Stimulated activated CD4-positive, alpha-beta T cell treated with anti-CD3 and anti-CD28 coated beads, Interleukin-4, amount 100 ng/mL, for 4 hours (primary cell): Measurements from ENCODE around the gene DOP1B.
"Not testable (repeated sequence)": the region's sequence is repeated elsewhere in the genome, so short reads cannot be mapped to it uniquely, and the experiment has no call there.

Source experiments
- DNase-seq, 2 experiments: peaks; one replicate each; pipeline ENCODE4 v3.0.0-alpha.2; 2020

Gene DOP1B, protein sequence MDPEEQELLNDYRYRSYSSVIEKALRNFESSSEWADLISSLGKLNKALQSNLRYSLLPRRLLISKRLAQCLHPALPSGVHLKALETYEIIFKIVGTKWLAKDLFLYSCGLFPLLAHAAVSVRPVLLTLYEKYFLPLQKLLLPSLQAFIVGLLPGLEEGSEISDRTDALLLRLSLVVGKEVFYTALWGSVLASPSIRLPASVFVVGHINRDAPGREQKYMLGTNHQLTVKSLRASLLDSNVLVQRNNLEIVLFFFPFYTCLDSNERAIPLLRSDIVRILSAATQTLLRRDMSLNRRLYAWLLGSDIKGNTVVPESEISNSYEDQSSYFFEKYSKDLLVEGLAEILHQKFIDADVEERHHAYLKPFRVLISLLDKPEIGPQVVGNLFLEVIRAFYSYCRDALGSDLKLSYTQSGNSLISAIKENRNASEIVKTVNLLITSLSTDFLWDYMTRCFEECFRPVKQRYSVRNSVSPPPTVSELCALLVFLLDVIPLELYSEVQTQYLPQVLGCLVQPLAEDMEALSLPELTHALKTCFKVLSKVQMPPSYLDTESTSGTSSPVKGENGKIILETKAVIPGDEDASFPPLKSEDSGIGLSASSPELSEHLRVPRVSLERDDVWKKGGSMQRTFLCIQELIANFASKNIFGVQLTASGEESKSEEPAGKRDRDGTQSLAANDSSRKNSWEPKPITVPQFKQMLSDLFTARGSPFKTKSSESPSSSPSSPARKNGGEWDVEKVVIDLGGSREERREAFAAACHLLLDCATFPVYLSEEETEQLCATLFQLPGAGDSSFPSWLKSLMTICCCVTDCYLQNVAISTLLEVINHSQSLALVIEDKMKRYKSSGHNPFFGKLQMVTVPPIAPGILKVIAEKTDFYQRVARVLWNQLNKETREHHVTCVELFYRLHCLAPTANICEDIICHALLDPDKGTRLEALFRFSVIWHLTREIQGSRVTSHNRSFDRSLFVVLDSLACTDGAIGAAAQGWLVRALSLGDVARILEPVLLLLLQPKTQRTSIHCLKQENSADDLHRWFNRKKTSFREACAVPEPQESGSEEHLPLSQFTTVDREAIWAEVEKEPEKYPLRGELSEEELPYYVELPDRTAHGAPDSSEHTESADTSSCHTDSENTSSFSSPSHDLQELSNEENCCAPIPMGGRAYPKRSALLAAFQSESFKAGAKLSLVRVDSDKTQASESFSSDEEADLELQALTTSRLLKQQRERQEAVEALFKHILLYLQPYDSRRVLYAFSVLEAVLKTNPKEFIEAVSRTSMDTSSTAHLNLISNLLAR (N-terminal part only)

DNA sequence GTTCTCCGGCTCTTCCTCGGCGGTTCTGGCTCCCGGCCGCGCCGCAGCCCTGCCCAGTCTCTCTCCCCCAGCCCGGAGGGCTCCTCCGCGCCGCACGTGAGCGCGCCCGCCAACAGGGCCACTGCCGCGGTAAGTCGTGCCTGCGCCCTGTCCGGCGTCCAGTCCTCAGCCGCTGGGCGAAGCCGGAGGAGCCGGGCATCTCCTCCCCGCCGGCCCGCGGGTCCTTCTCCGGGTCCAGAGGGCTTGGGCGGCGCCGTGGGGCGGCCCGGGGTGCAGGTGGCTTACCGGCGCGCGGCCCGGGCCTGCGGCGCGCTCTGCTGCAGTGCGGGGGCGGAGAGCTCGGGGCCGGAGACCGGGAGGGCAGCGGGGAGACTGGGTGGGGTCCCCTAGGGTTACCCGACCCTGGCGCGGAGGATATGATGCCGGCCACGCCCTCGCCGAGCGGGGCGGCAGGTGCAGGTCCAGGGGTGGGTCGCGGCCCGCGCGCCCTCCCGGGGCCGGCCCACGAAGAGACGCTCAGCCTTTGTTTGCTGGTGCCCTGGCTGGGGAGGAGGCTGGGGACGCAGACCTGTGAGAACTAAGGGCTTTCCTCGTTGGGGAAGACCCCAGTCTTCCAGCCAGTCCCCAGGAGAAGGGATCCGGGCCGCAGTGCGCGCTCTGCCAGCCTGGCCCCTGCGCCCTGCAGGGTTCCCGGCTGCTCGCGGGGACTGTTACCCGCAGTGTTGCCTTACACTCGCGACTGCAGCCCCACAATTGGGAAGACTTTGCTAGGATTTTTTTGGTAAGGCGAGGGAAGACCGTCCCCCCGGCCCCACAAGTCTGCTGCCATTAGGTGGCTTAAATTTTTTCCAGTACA, at the start of gene DOP1B:
Gene DOP1B (plus strand): TSS at position 10 of the 856 bp plus-strand sequence. CDS start 7,910 bp downstream, outside the sequence.
- peak; percentile 27 to 35 for DNase-seq

DNA sequence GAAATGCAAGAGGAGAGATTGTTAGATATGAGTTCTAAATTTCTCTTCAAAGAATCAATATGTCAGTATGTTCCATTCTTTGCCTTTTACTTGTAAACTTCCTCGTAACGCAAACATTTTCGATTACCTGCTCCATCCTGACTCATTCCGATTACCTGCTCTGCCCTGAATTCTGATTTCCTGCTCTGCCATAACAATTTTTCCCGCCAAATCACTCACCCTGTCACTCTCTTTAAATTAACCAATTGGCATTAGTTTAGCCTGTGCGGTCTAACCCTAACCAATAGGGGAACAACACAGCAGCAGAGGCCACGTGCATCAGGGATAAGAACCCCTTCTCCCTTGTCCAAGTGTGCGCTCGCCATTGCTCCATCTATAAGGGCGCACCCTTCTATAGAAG, 46.8 kb upstream of the DOP1B start:
- DNase-seq: no peak

DNA sequence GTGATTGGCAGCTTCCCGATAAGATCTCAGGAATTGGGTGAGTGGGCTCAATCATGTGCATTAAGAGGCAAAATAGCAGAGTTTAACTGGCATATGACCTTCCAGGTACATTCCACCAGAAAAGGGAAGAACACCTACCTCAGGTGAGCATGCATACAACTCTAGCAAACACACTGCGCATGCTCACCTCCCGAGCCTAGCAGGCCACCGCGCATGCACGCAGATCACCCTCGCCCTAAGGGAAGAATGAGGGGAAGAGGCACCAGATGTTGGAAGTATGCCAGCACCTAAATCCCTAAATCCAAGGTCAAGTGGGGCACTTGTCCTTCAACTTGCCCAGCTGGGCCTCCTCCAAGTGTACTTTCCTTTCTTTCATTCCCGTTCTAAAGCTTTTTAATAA, 45.4 kb upstream of the DOP1B start:
- no peak for DNase-seq

DNA sequence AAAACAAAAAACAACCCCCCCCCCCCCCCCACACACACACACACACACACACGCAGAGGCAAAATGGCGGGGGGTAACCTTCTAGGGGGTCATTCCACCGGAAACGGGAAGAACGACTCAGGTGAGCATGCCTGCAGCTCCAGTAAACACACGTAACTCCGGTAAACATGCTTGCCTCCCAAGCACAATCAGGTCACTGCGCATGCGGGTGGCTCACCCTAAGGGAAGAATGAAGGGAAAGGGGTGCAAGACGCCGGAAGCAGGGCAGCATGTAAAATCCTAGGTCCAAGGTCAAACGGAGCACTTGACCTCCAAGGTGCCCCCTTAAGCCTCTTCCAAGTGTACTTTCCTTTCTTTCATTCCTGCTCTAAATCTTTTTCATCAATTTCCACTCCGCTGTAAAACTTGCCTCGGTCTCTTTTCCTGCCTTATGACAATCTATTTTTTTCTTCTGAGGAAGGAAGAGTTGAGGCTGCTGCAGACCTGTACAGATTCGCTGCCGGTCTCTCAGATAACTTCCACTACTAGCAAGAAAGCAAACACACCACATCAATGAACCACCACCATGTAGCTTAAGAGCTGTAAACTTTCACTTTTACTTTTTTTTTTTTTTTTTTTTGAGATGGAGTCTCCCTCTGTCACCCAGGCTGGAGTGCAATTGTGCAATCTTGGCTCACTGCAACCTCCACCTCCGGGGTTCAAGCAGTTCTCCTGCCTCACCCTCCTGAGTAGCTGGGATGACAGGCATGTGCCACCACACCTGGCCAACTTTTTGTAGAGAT, 42.8 kb upstream of the DOP1B start:
- peak; percentile 29 for DNase-seq

DNA sequence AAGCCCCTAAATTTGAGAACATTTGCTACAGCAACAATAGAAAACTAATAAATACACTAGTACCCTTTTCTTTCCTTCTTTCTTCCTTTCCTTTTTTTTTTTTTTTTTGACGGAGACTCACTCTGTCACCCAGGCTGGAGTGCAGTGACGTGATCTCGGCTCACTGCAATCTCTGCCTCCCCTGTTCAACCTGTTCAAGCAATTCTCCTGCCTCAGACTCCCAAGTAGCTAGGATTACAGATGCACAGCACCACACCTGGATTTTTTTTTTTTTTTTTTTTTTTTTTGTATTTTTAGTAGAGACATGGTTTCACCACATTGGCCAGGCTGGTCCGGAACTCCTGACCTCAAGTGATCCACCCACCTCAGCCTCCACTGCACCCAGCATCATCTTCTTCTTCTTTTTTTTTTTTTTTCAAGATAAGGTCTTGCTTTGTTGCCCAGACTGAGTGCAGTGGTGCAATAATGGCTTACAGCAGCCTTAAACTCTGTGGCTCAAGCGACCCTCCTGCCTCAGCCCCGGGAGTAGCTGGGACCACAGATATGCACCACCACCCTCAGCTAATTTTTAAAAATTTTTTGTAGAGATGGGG, 41.4 kb upstream of the DOP1B start:
- no peak for DNase-seq

DNA sequence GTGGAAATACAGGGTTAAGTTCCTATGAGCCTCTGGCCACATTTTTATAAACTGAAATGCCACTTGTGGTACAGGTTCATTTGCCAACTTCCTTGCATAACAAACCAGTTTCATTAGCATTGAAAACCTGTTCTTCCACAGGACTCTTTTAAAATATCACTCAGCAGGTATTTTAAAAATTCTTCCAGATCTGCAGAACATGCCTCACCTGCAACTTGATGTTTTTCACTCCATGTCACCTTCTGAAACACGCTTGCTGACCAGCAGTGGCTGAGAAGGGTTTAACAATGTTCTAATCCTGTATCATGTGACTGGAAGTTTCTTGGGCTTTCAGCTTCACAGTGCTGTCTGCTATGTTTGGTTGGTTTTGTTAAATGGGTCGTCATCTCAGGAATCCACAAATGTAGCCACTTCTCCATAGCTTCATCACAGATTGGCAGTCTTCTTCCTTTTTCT, 39.3 kb upstream of the DOP1B start:
- DNase-seq: no peak

DNA sequence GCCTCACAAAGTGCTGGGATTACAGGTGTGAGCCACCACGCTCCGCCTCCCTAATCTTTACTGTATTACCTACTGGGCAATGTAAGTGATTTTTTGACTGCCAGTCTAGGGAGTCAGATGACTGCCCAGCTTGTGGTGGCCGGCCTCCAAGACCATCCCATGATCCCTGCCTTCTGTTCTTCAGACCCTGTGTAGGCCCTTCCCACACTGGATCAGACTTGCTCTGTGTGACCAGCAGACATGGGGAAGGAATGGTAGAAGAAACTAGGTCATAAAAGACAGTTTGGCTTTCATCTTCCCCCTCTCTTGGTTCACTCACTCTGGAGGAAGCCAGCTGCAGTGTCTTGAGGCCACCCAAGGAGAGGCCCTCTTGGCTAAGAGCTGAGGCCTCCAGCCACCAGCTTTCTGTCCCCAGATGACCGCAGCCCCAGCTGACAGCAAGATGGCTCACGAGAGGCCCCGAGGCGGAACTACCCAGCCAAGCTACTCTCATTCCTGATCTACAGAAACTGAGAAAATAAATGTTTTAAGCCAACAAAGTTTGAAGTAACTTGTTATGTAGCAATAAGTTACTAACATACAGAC, 36.2 kb upstream of the DOP1B start:
- no peak for DNase-seq

DNA sequence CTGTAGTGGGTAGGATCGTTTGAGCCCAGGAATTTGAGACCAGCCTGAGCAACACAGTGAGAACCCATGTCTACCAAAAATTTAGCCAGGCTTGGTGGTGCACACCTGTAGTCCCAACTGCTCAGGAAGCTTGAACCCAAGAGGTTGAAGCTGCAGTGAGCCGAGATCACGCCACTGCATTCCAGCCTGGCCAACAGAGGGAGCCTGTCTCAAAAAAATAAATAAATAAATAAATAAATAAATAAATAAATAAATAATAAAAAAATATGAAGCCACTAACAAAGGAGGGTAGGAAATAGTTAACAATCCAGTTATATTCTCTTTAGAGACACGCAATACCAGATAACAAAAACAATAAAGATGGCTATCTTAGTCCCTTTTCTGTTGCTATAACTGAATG, 33.6 kb upstream of the DOP1B start:
- DNase-seq: no peak

DNA sequence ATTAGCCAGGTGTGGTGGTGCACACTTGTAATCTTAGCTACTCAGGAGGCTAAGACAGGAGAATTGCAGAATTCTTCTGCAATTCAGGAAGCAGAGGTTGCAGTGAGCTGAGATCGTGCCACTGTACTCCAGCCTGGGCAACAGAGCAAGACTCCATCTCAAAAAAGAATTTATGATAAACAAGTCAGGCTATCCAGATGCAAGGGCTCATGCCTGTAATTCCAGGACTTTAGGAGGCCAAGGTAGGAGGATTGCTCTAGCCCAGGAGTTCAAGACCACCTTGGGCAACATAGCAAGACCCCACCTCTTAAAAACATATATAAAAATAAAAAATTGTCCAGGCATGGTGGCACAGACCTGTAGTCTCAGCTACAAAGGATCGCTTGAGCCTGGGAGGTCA, 32.2 kb upstream of the DOP1B start:
- DNase-seq: no peak

DNA sequence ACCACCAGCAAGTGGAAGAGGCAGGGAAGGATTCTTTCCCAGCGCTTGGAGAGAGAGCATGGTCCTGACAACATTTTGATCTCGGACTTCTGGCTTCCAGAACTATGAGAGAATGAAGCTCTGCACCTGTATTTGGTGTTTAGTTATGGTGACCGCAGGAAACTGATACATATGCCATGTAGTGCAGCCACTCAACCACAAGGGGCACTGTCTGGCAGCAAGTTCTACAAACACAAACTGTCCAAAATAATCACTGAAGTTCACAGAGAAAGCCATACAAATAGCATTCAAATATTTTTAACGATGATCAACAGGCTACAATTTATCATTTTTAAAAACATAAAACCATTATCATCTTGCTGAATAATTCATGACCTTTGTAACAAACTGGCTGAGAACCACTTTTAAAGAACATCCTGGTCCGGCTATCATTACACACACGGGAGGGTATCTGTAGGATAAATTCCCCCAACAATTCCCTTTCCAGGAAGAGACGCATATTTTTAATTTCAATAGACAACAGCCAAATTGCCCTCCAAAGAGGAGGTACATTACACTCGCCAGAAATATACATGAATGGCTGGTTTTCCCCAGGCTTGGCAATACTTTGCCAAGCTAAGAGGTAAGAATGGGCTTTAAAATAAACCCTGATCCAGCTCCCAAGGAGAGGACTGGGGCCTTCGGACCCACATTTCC, 31.0 kb upstream of the DOP1B start:
- peak; percentile 43 to 45 for DNase-seq

DNA sequence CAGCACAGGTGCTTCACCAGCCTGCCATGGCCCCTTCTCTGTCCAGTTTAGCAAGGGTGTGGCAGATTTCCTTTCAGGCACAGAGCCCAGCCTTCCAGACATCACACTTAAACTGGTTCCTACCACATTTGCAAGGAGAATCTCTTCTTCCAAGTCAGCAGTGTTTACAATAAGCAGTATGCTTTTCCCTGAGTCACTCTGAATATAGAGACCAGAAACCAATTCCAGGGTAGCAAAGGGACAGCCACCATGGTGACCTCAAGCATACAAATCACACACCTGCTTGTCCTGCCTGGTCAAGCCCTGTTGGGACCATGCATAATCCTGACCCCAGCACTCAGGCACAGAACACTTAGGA, 30.4 kb upstream of the DOP1B start:
- no peak for DNase-seq

DNA sequence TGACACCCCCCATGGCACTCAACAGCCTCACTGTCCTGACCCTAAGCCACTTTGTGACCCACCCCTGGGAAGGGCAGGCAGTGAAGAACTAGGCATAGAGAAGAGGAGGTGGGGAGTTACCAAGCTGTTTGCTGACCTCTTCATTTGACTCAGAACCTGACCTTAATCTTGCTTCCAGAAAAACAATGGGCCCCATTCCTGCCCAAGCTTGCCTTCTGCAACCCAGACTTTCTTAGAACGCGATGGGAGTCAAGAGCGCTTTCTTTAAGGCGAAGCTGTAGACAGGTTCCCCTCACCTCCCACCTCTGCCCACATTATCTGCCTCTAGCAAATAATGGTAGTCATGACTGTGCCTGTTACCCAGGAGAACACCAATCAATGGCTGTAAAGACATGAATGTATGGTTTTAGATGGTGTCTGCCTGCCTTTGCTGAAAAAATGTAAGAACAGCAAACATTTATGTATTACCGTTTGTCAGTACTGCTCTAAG, 30.0 kb upstream of the DOP1B start:
- no peak for DNase-seq

DNA sequence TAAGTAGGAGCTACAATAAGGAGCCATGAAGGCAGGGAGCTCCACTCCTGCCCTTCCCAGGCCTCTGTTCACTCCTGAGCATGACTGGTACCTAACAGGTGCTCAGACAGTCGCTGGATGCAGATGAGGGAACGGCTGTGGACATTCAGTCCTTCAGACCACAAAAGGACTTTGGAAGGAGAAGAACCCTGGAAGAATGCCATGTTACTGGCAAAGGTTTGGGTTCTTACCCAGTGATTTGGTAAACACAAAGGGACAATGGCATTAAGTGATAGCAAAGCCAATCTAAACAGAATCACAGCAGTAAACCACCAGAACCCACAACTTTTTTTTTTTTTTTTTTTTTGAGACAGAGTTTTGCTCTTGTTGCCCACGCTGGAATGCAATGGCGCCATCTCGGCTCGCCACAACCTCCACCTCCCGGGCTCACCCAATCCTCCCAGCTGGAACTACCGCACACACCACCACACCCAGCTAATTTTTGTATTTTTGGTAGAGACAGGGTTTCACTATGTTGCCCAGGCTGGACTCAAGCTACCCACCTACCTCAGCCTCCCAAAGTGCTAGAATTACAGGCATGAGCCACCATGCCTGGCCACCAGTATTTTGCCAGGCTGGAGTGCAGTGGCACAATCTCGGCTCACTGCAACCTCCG, 29.2 kb upstream of the DOP1B start:
- no peak for DNase-seq

DNA sequence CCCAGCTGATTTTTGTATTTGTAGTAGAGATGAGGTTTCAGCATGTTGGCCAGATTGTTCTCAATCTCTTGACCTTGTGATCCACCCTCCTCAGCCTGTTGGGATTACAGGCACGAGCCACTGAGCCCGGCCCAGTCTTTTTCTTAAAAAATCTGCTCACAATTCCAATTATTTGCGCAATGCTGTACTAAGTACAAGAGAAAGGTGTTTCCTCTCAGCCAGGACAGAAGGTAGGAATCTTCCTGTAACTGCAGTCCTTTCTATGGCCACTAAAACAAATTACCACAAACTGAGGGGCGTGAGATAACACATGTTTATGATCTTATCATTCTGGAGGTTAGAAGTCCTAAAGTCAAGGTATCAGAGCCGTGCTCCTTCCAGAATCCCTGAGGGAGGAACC, 28.6 kb upstream of the DOP1B start:
- no peak for DNase-seq

DNA sequence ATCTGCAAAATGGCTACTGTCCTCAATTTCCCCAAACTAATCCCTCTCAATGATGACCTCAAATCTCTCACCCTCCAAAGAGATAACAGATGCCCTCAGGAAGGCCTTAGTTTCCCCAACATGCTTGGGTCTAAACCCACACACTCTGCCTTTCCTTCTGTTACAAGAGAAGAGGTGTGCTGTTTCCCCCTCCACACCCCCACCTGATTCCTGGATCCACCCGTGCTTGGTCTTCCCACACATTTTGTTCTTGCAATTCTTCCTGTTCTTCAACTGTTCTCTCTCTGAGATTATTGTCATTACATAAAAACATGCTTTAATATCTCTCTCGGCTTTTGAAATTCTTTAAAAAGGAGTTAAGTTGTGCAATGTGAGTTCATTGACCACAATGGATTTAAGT, 27.4 kb upstream of the DOP1B start:
- DNase-seq: no peak

DNA sequence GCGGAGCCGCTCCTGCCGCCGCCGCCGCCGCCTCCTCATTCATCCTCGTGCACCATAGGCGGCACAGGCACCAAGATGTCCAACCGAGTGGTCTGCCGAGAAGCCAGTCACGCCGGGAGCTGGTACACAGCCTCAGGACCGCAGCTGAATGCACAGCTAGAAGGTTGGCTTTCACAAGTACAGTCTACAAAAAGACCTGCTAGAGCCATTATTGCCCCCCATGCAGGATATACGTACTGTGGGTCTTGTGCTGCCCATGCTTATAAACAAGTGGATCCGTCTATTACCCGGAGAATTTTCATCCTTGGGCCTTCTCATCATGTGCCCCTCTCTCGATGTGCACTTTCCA, 26.2 kb upstream of the DOP1B start:
- not testable (repeated sequence) for DNase-seq

DNA sequence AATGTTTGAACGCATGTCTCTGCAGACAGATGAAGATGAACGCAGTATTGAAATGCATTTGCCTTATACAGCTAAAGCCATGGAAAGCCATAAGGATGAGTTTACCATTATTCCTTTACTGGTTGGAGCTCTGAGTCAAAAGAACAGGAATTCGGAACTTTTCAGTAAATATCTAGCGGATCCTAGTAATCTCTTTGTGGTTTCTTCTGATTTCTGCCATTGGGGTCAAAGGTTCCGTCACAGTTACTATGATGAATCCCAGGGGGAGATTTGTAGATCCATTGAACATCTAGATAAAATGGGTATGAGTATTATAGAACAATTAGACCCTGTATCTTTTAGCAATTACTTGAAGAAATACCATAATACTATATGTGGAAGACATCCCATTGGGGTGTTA, 25.8 kb upstream of the DOP1B start:
- not testable (repeated sequence) for DNase-seq

DNA sequence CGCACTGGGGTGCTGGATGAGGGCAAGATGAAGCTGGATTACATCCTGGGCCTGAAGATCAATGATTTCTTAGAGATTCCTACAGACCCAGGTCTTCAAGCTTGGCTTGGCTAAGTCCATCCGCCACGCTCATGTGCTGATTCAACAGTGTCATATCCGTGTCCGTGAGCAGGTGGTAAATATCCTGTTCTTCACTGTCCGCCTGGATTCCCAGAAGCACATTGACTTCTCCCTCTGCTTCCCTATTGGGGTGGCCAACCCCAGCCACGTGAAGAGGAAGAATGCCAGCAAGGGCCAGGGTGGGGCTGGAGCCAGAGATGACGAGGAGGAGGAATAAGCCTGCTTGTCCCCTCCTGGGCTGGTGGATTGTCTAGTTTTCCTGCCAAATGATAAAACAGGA, 23.9 kb upstream of the DOP1B start:
- DNase-seq: no peak

DNA sequence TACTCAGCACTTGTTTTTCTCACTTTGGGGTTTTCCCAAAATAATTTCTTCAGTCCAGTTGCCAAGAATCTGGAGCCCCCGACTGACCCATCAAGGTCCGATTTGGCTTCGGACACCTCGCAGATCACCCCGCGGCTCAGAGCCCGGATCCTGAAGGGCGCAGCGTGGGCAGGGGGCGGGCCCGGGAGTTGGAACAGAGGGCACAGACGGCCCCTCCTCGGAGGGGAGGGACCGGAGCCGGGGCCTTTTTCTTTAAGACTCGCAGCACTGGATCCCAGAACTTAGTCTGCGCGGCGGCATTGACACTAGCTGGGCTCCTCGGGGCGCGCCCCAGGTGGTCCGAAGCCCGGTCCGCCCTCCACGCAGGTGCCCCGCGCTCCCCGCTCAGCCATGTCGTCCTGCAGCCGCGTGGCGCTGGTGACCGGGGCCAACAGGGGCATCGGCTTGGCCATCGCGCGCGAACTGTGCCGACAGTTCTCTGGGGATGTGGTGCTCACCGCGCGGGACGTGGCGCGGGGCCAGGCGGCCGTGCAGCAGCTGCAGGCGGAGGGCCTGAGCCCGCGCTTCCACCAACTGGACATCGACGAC, 21.7 kb upstream of the DOP1B start, which contains the start of gene CBR3:
Gene CBR3 (plus strand): TSS at position 277 of the 588 bp plus-strand sequence. CDS start 114 bp downstream, at position 391.
- DNase-seq: peak; percentile 44 to 56
